Gastroesophageal sphincter (tissue), 4 donors: ENCODE data around the gene TSPEAR. TPM values are rescaled to one million over a fixed set of nuclear protein-coding genes. Genes with fewer than 3 reads are reported as not detected.

ENCODE experiments used
- ATAC-seq: fragments of 150-250 bp; one replicate; pipeline ENCODE4 v1.9.1; 2016; ENCODE audit warnings: mild to moderate bottlenecking, moderate library complexity
- H3K27ac ChIP-seq, 4 donors: fragments of 200-600 bp; sonication (generic) in 3 of 4; 1 replicate in 3 of 4; 2 replicates in 1 of 4; pipeline ENCODE4 v1.5.1; 2016 to 2019
- H3K27me3 ChIP-seq: fragments of 200-600 bp; sonication (generic); one replicate; pipeline ENCODE4 v1.5.1; 2019
- H3K36me3 ChIP-seq, 2 donors: fragments of 200-600 bp; sonication (generic); one replicate each; pipeline ENCODE4 v1.5.1; 2019; ENCODE audit warnings: control low read depth in 1 of 2
- H3K4me1 ChIP-seq, 3 donors: fragments of 200-600 bp; sonication (generic); 1 replicate in 2 of 3; 2 replicates in 1 of 3; pipeline ENCODE4 v1.5.1; 2016 to 2019; ENCODE audit warnings: control low read depth in 2 of 3
- H3K4me3 ChIP-seq, 2 donors: fragments of 200-600 bp; sonication (generic); one replicate each; pipeline ENCODE4 v1.5.1; 2019; ENCODE audit warnings: mild to moderate bottlenecking in 1 of 2, moderate library complexity in 1 of 2
- H3K9me3 ChIP-seq, 3 donors: fragments of 200-600 bp; sonication (generic); one replicate each; pipeline ENCODE4 v1.5.1; 2017 to 2019; ENCODE audit warnings: control low read depth in 2 of 3
- CTCF ChIP-seq, 4 experiments: fragments of 200-600 bp in 2 of 4; fragments of 450-650 bp in 2 of 4; sonication (generic) in 1 of 4; IDR thresholded peaks; one replicate each; pipeline ENCODE4 v1.5.1; 2017 to 2019; ENCODE audit warnings: antibody characterized with exemption in 4 of 4, mild to moderate bottlenecking in 2 of 4, moderate library complexity in 2 of 4
- EP300 ChIP-seq: sonication (generic); formaldehyde crosslinking; IDR thresholded peaks from one replicate; pipeline ENCODE4 v1.6.1; 2017; ENCODE audit warnings: antibody characterized with exemption, mild to moderate bottlenecking
- POLR2A ChIP-seq, 2 donors: fragments of 450-650 bp; IDR thresholded peaks; one replicate each; pipeline ENCODE4 v1.6.1; 2017; ENCODE audit warnings: antibody characterized with exemption in 2 of 2, mild to moderate bottlenecking in 2 of 2, moderate library complexity in 1 of 2
- POLR2AphosphoS5 ChIP-seq: sonication (generic); formaldehyde crosslinking; IDR thresholded peaks from one replicate; pipeline ENCODE4 v1.6.1; 2017; ENCODE audit warnings: antibody characterized with exemption
- WGBS, 2 donors: methylation state at CpG; one replicate each; pipeline ENCODE4 v1.1.5; 2018; ENCODE audit warnings: low coverage in 1 of 2; 5-methylcytosine and 5-hydroxymethylcytosine counted together
- total RNA-seq, 4 donors: library from RNA; depleted of rRNA; stranded (reverse); fragments of >200 nt; gene quantifications; one replicate each; pipeline ENCODE4 v1.1.0, GENCODE V29; 2016

TSPEAR gene
- total RNA-seq, 4 donors from 2014 or later, result not detected

GRCh38 chr21:44462086-44462833 lies 249.1 kb downstream of the TSPEAR start:
- Histone ChIP-seq H3K36me3 (peaks cover 0 to 23% of the 10 kb centered on the region in 2 donors), H3K4me3 (no peak overlapping the region), H3K27me3 (no peaks in the 10 kb centered on the region), H3K4me1 (peaks cover 0 to 13% (median 0%) of the 10 kb centered on the region in 3 donors), H3K9me3 (no peaks in the 10 kb centered on the region), H3K27ac (no peak overlapping the region)
- ATAC-seq, result no peak
- 90% methylated on average over 3 of the region's 25 CpGs; no CpG with 5 or more reads in 1 of the 2 donors for WGBS, 2 donors
- TF ChIP-seq POLR2AphosphoS5, result no peak
- no peak for TF ChIP-seq CTCF (IDR thresholded peaks at IDR 0.05)
- no peak for TF ChIP-seq EP300
- no peak for TF ChIP-seq POLR2A (IDR thresholded peaks at IDR 0.05)

GRCh38 chr21:44461464-44462001 lies 249.8 kb downstream of the TSPEAR start:
- ATAC-seq, result peak; percentile 38
- Histone ChIP-seq H3K4me1 (peaks cover 0 to 16% (median 0%) of the 10 kb centered on the region in 3 donors), H3K4me3 (no peak overlapping the region), H3K36me3 (peaks cover 0 to 29% of the 10 kb centered on the region in 2 donors), H3K9me3 (no peaks in the 10 kb centered on the region), H3K27ac (no peak overlapping the region), H3K27me3 (no peaks in the 10 kb centered on the region)
- WGBS, 2 donors, result 57% methylated on average over 2 of the region's 15 CpGs; no CpG with 5 or more reads in 1 of the 2 donors
- TF ChIP-seq POLR2A (IDR thresholded peaks at IDR 0.05), result no peak
- no peak for TF ChIP-seq CTCF (IDR thresholded peaks at IDR 0.05)
- TF ChIP-seq POLR2AphosphoS5, result no peak
- no peak for TF ChIP-seq EP300

GRCh38 chr21:44461005-44461404 lies 250.4 kb downstream of the TSPEAR start:
- TF ChIP-seq POLR2A (IDR thresholded peaks at IDR 0.05), result no peak
- no peak for TF ChIP-seq EP300
- no peak for TF ChIP-seq POLR2AphosphoS5
- TF ChIP-seq CTCF (IDR thresholded peaks at IDR 0.05), result no peak
- no peak for ATAC-seq
- H3K27ac ChIP-seq, result no peak overlapping the region
- no peaks in the 10 kb centered on the region for H3K27me3 ChIP-seq
- H3K9me3 ChIP-seq, result no peaks in the 10 kb centered on the region
- no peak overlapping the region for H3K4me3 ChIP-seq
- H3K4me1 ChIP-seq, result peaks cover 0 to 22% (median 4%) of the 10 kb centered on the region in 3 donors
- peaks cover 0 to 29% of the 10 kb centered on the region in 2 donors for H3K36me3 ChIP-seq
- WGBS, 2 donors, result 100% methylated on average over 1 of the region's 8 CpGs; no CpG with 5 or more reads in 1 of the 2 donors

GRCh38 chr21:44460441-44460755 lies 251.0 kb downstream of the TSPEAR start:
- Histone ChIP-seq H3K4me3 (no peak overlapping the region), H3K4me1 (peaks cover 0 to 28% (median 6%) of the 10 kb centered on the region in 3 donors), H3K27me3 (no peaks in the 10 kb centered on the region), H3K36me3 (peaks cover 0 to 29% of the 10 kb centered on the region in 2 donors), H3K9me3 (no peaks in the 10 kb centered on the region), H3K27ac (no peak overlapping the region)
- TF ChIP-seq EP300, result no peak
- TF ChIP-seq POLR2A (IDR thresholded peaks at IDR 0.05), result no peak
- no peak for TF ChIP-seq CTCF (IDR thresholded peaks at IDR 0.05)
- no peak for TF ChIP-seq POLR2AphosphoS5
- WGBS, 2 donors, result 80% methylated on average over 2 of the region's 8 CpGs; no CpG with 5 or more reads in 1 of the 2 donors
- ATAC-seq, result no peak
